Measurements from ENCODE around the gene CBLN3. TPM values are rescaled to one million over a fixed set of nuclear protein-coding genes. Genes with fewer than 3 reads are reported as not detected.

The CBLN3 gene
- total RNA-seq, 3 donors from 2014 or later (not counting 1 experiment from before 2014, with no cell fraction given) = 0.75 to 1.5 (median 1.1) TPM

DNA sequence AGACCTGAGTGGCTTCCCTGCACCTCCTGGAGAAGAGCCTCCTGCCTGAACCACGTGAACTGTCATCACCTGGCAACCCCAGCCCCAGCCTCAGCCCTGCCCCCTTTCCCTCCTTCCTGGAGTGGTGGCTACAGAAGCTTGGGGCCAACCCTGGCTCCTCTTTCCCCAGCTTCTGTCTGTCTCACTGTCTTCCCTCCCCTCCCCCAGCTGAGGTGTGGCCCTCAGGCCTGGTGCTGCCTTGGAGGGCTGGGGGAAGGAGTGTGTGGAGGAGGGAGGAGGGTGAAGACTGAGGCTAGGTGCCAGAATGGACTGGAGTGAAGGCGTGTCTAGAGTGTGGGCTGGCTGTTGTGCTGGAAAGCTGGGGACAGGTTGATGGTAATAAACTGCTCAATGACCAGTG is 51.8 kb downstream of the CBLN3 start:
- H3K36me3 Mint-ChIP-seq = no peaks in the 10 kb centered on the region
- H3K9me3 Mint-ChIP-seq = no peaks in the 10 kb centered on the region
- DNase-seq (no peak), ATAC-seq (no peak)
- intact Hi-C loops (cut with micrococcal nuclease) = no loop called here
- WGBS (ENCODE audit: insufficient coverage) = 60% methylated on average over 2 of the region's 2 CpGs
- no peak overlapping the region for H3K4me3 Mint-ChIP-seq
- no peaks in the 10 kb centered on the region for H3K4me1 Mint-ChIP-seq
- H3K27ac Mint-ChIP-seq = no peak overlapping the region
- H3K9me3 ChIP-seq (ENCODE audit: control insufficient read depth, insufficient read depth, low read length) = no peaks in the 10 kb centered on the region
- H3K36me3 ChIP-seq (ENCODE audit: control insufficient read depth, insufficient read depth, low read length) = no peaks in the 10 kb centered on the region
- H3K27me3 ChIP-seq (ENCODE audit: control insufficient read depth, insufficient read depth, low read length) = no peaks in the 10 kb centered on the region
- H3K27me3 Mint-ChIP-seq (ENCODE audit: low read depth in 2 of 2) = peaks cover 0 to 7% of the 10 kb centered on the region in 2 donors
- TF ChIP-seq, protein P1, sequence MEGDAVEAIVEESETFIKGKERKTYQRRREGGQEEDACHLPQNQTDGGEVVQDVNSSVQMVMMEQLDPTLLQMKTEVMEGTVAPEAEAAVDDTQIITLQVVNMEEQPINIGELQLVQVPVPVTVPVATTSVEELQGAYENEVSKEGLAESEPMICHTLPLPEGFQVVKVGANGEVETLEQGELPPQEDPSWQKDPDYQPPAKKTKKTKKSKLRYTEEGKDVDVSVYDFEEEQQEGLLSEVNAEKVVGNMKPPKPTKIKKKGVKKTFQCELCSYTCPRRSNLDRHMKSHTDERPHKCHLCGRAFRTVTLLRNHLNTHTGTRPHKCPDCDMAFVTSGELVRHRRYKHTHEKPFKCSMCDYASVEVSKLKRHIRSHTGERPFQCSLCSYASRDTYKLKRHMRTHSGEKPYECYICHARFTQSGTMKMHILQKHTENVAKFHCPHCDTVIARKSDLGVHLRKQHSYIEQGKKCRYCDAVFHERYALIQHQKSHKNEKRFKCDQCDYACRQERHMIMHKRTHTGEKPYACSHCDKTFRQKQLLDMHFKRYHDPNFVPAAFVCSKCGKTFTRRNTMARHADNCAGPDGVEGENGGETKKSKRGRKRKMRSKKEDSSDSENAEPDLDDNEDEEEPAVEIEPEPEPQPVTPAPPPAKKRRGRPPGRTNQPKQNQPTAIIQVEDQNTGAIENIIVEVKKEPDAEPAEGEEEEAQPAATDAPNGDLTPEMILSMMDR (IDR thresholded peaks at IDR 0.05) = no peak
- H3K4me1 ChIP-seq (ENCODE audit: control insufficient read depth, insufficient read depth, low read length) = no peaks in the 10 kb centered on the region
- H3K27ac ChIP-seq (ENCODE audit: low read length) = no peak overlapping the region
- no peak overlapping the region for H3K4me3 ChIP-seq (ENCODE audit: low read length)

DNA sequence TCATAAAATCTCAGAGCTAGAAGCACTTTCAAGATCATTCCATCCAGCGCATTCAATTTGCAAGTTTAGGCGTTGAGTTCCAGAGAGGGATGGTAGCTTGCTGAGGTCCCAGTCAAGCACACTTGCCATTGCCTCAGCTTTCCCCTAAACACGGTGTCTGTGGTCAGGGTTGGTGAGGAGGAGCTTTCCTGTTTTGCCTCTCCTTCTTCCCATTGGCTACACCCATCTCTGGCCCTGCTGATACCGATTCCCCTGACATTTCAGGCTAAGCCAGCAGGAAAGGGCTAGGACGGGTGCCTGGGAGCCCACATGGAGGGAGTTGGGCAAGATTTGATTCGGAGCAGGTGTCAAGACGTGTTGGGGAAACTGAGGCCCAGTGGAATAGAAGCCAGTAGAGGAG is 52.3 kb downstream of the CBLN3 start:
- H3K27ac Mint-ChIP-seq = no peak overlapping the region
- no peaks in the 10 kb centered on the region for H3K4me1 Mint-ChIP-seq
- Histone ChIP-seq H3K36me3 (ENCODE audit: control insufficient read depth, insufficient read depth, low read length) (no peaks in the 10 kb centered on the region), H3K9me3 (ENCODE audit: control insufficient read depth, insufficient read depth, low read length) (no peaks in the 10 kb centered on the region), H3K4me1 (ENCODE audit: control insufficient read depth, insufficient read depth, low read length) (no peaks in the 10 kb centered on the region), H3K27ac (ENCODE audit: low read length) (no peak overlapping the region), H3K27me3 (ENCODE audit: control insufficient read depth, insufficient read depth, low read length) (no peaks in the 10 kb centered on the region), H3K4me3 (ENCODE audit: low read length) (no peak overlapping the region)
- H3K4me3 Mint-ChIP-seq = no peak overlapping the region
- intact Hi-C loops (cut with micrococcal nuclease) = no loop called here
- no peaks in the 10 kb centered on the region for H3K9me3 Mint-ChIP-seq
- ATAC-seq (no peak), DNase-seq (no peak)
- 81% methylated on average over 6 of the region's 7 CpGs for WGBS (ENCODE audit: insufficient coverage)
- peaks cover 0 to 10% of the 10 kb centered on the region in 2 donors for H3K27me3 Mint-ChIP-seq (ENCODE audit: low read depth in 2 of 2)
- no peaks in the 10 kb centered on the region for H3K36me3 Mint-ChIP-seq
- TF ChIP-seq, protein P1 (IDR thresholded peaks at IDR 0.05) = no peak

Other genes starting within 250 kb of the CBLN3 start
- 10 to 100 TPM; 46.2 to 61.5 (median 51.9) TPM for gene IPO4, start 240.9 kb downstream of the CBLN3 start, total RNA-seq
- gene TM9SF1, start 234.2 kb downstream of the CBLN3 start, total RNA-seq = 10 to 100 TPM; 15.2 to 32.1 (median 28.7) TPM
- gene TSSK4, start 224.0 kb downstream of the CBLN3 start, total RNA-seq = 1 to 10 TPM; 1.3 to 2.9 (median 1.5) TPM
- 100 to 1,000 TPM; 105 to 118 (median 115) TPM for gene CHMP4A, start 216.2 kb downstream of the CBLN3 start, total RNA-seq
- 1 to 10 TPM; 4.0 to 6.1 (median 5.5) TPM for gene MDP1, start 213.6 kb downstream of the CBLN3 start, total RNA-seq
- 100 to 1,000 TPM in 1 of 3 donors, 10 to 100 TPM in 2; 93.6 to 109 (median 95.9) TPM for gene NEDD8, start 197.3 kb downstream of the CBLN3 start, total RNA-seq
- gene GMPR2, start 196.7 kb downstream of the CBLN3 start, total RNA-seq = 10 to 100 TPM; 46.5 to 63.3 (median 53.3) TPM
- 100 to 1,000 TPM; 158 to 269 (median 176) TPM for gene TINF2, start 187.0 kb downstream of the CBLN3 start, total RNA-seq
- 1 to 10 TPM; 1.7 to 4.9 (median 4.7) TPM for gene TGM1, start 166.5 kb downstream of the CBLN3 start, total RNA-seq
- 10 to 100 TPM; 72.9 to 95.1 (median 88.5) TPM for gene RABGGTA, start 158.1 kb downstream of the CBLN3 start, total RNA-seq
- gene DHRS1, start 129.9 kb downstream of the CBLN3 start, total RNA-seq = 10 to 100 TPM; 39.8 to 59.0 (median 43.3) TPM
- gene NOP9, start 129.8 kb downstream of the CBLN3 start, total RNA-seq = 10 to 100 TPM; 34.9 to 47.8 (median 39.2) TPM
- 10 to 100 TPM; 40.0 to 59.6 (median 46.6) TPM for gene CIDEB, start 121.7 kb downstream of the CBLN3 start, total RNA-seq
- gene LTB4R2, start 119.5 kb downstream of the CBLN3 start, total RNA-seq = 10 to 100 TPM; 27.6 to 40.5 (median 37.4) TPM
- gene LTB4R, start 118.2 kb downstream of the CBLN3 start, total RNA-seq = 10 to 100 TPM; 33.5 to 55.7 (median 49.7) TPM
- 10 to 100 TPM in 2 of 3 donors, 1 to 10 TPM in 1; 9.8 to 17.6 (median 11.3) TPM for gene ADCY4, start 94.6 kb downstream of the CBLN3 start, total RNA-seq
- 10 to 100 TPM; 36.1 to 58.2 (median 45.5) TPM for gene RIPK3, start 89.7 kb downstream of the CBLN3 start, total RNA-seq
- not detected for gene NFATC4, start 61.5 kb downstream of the CBLN3 start, total RNA-seq
- under 1 TPM; 0.23 to 0.53 (median 0.42) TPM for gene NYNRIN, start 30.7 kb downstream of the CBLN3 start, total RNA-seq
- 100 to 1,000 TPM; 106 to 141 (median 116) TPM for gene KHNYN, start 286 bp upstream of the CBLN3 start, total RNA-seq
- gene SDR39U1, start 13.1 kb upstream of the CBLN3 start, total RNA-seq = 100 to 1,000 TPM in 2 of 3 donors, 10 to 100 TPM in 1; 97.1 to 106 (median 100) TPM
- gene CMA1, start 78.6 kb upstream of the CBLN3 start, total RNA-seq = under 1 TPM in 1 of 3 donors, not detected in 2; 0.63 TPM
- 1 to 10 TPM in 1 of 3 donors, under 1 TPM in 1, not detected in 1; 0.43 to 1.0 TPM for gene CTSG, start 146.6 kb upstream of the CBLN3 start, total RNA-seq
- 100 to 1,000 TPM; 236 to 677 (median 284) TPM for gene GZMH, start 180.0 kb upstream of the CBLN3 start, total RNA-seq
- 1,000 to 10,000 TPM; 1,176 to 1,565 (median 1,384) TPM for gene GZMB, start 204.5 kb upstream of the CBLN3 start, total RNA-seq